Measurements from ENCODE around the gene AKNAD1.

AKNAD1 gene

DNA sequence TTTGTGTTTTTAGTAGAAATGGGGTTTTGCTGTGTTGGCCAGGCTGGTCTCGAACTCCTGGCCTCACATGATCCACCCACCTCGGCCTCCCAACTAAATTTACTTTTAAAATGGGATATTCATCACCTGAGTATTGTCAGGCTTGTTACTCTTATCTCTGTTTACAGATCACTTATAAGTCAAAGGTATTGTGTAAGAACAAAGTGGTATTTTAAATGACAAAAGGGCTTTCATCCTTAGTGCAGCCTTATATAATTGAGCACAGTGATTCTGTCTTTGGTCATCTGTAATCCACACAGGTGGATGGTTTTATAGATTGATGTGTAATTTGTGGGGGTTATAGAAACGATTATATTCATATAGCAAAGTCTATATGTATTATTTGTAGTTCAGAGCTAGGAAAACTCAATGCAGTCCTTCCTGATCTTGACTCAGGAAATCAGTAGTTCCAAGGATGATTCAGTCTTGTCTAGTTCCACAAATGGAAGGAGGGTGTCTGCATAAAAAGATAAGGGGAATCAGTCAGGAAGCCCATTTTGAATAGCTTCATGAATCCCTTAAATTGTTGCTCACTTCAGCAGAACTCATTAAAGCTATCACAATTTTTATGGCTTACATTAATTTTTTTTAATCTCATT is 75.8 kb downstream of the AKNAD1 start:
- no peak for DNase-seq (ENCODE audit: low spot score)

DNA sequence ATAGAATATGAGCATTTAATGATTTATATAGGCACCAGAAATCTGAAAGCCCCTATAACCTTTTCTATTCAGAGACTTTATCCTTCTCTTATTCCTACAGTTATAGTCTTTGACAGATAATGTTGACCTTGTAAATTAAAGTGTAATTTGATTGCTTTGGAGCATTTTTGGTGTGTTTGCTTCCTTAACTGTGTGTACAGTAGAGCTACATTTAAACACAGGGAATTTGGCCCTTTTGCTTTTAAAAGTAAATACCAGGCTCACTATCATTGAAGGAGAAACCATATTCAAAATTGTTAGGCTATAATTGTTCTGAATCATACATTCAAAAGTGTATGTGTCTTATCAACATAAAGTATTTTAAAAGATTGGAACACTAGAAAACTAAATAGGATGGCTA is 77.4 kb downstream of the AKNAD1 start:
- DNase-seq (ENCODE audit: low spot score) = no peak

DNA sequence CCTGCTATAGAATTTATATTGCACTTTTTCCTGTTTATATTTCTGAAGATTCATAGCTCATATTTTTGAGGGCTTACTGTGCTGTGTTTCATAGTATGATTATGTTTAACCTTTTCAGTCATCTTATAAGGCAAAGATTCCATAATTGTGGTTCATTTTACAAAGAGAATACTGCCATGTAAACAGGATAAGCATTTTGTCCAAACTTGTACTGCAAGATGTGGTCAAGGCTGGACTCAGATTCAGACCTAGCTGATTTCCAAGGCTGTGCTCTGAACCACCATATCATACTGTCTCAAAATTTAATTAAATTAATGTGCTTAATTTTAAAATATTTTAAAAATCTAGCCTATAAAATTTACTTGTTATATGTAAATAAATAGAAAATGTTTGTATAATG is 79.1 kb downstream of the AKNAD1 start:
- DNase-seq (ENCODE audit: low spot score) = no peak

DNA sequence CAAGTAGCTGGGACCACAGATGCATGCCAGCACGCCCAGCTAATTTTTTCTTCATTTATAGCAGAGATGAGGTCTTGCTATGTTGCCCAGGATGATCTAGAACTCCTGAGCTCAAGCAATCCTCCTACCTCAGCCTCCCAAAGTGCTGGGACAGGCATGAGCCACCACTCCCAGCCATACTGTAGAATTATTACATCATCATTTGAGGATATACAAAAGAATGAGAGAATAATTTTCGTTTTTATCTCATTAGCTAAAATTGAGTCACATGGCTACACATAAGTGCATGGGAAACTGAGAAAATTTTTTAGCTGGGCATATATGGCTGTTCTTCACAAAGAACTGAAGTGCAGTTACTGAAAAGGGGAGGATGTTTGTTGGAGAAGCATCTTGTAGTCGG is 89.2 kb downstream of the AKNAD1 start:
- DNase-seq (ENCODE audit: low spot score) = no peak

DNA sequence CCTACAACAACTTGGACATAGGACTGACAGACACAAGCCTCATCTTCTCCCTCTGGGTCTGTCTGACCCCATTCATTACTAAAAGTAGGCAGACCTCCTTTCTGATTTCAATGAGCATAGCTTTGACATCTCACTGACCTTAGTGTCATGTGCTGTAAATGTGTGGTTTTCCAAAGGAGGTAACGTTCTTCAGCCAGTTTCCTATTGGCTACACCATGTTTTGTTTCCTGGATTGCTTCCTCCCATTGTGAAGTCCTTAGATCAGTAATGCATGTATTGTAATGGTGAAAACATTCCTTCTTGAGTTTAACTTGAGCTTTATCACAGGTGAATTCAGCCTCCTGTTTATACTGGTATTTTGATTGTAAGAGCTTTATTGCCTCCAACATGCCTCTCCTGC is 89.8 kb downstream of the AKNAD1 start:
- no peak for DNase-seq (ENCODE audit: low spot score)

Data from hematopoietic multipotent progenitor cell treated with erythropoietin and hydrocortisone succinate and interleukin-3 and kit ligand, for 15 days (in vitro differentiated cells).